NCI-H2227 (cell line): ENCODE measurements around the gene PTGS1.

Source experiments
- DNase-seq: peaks from one replicate; lab custom pipeline; 2025; ENCODE audit not compliant: unreplicated experiment; lab: John Stamatoyannopoulos, UW

PTGS1 gene

GRCh38 chr9:122372856-122373845 lies 2.3 kb downstream of the PTGS1 start:
- no peak for DNase-seq

GRCh38 chr9:122374885-122375420 lies 4.1 kb downstream of the PTGS1 start:
- DNase-seq: peak; percentile 41

- no peak for DNase-seq
Measured at GRCh38 chr9:122376796-122377195, 6.0 kb downstream of the PTGS1 start.

GRCh38 chr9:122377241-122378164 lies 6.7 kb downstream of the PTGS1 start:
- no peak for DNase-seq

- DNase-seq: no peak
Measured at GRCh38 chr9:122378236-122378635, 7.4 kb downstream of the PTGS1 start.

GRCh38 chr9:122379340-122379739 lies 8.5 kb downstream of the PTGS1 start:
- DNase-seq: no peak

- DNase-seq: no peak
Measured at GRCh38 chr9:122380293-122380692, 9.5 kb downstream of the PTGS1 start.

- DNase-seq: no peak
Measured at GRCh38 chr9:122381206-122381950, 10.6 kb downstream of the PTGS1 start.

- no peak for DNase-seq
Measured at GRCh38 chr9:122382901-122383850, 12.4 kb downstream of the PTGS1 start.

GRCh38 chr9:122383992-122384461 lies 13.2 kb downstream of the PTGS1 start:
- no peak for DNase-seq

GRCh38 chr9:122386311-122386872 lies 15.6 kb downstream of the PTGS1 start:
- no peak for DNase-seq

- DNase-seq: no peak
Measured at GRCh38 chr9:122387536-122387935, 16.7 kb downstream of the PTGS1 start.

- DNase-seq: no peak
Measured at GRCh38 chr9:122389195-122389594, 18.4 kb downstream of the PTGS1 start.

- DNase-seq: no peak
Measured at GRCh38 chr9:122389799-122390481, 19.1 kb downstream of the PTGS1 start.

- DNase-seq: no peak
Measured at GRCh38 chr9:122392284-122392683, 21.5 kb downstream of the PTGS1 start.

GRCh38 chr9:122392714-122393113 lies 21.9 kb downstream of the PTGS1 start:
- DNase-seq: no peak

- DNase-seq: no peak
Measured at GRCh38 chr9:122393284-122393983, 22.6 kb downstream of the PTGS1 start.
